Testis (tissue), 2 donors: Measurements from ENCODE around the gene ALG8.

Experiments used
- CTCF ChIP-seq, 3 experiments: fragments of 450-650 bp in 2 of 3; fragments of 200-600 bp in 1 of 3; sonication (generic) in 1 of 3; IDR thresholded peaks; one replicate each; pipeline ENCODE4 v1.5.1; 2016 to 2019; ENCODE audit warnings: antibody characterized with exemption in 3 of 3, mild to moderate bottlenecking in 2 of 3, moderate library complexity in 1 of 3
- POLR2A ChIP-seq: fragments of 450-650 bp; IDR thresholded peaks from one replicate; pipeline ENCODE4 v1.6.1; 2017; ENCODE audit warnings: antibody characterized with exemption, mild to moderate bottlenecking, moderate library complexity

GRCh38 chr11:78151804-78152203, 12.4 kb upstream of the ALG8 start:
- TF ChIP-seq POLR2A (no peak), CTCF (IDR thresholded peaks at IDR 0.05) (no peak)
